Hematopoietic multipotent progenitor cell treated with erythropoietin and hydrocortisone succinate and interleukin-3 and kit ligand, for 15 days (in vitro differentiated cells): ENCODE measurements around the gene FAM13B.
"Not testable (repeated sequence)": the region's sequence is repeated elsewhere in the genome, so short reads cannot be mapped to it uniquely, and the experiment has no call there.

ENCODE experiments used
- DNase-seq: peaks from one replicate; pipeline ENCODE4 v3.0.0-alpha.2; 2015; ENCODE audit warnings: low spot score

FAM13B gene

DNA sequence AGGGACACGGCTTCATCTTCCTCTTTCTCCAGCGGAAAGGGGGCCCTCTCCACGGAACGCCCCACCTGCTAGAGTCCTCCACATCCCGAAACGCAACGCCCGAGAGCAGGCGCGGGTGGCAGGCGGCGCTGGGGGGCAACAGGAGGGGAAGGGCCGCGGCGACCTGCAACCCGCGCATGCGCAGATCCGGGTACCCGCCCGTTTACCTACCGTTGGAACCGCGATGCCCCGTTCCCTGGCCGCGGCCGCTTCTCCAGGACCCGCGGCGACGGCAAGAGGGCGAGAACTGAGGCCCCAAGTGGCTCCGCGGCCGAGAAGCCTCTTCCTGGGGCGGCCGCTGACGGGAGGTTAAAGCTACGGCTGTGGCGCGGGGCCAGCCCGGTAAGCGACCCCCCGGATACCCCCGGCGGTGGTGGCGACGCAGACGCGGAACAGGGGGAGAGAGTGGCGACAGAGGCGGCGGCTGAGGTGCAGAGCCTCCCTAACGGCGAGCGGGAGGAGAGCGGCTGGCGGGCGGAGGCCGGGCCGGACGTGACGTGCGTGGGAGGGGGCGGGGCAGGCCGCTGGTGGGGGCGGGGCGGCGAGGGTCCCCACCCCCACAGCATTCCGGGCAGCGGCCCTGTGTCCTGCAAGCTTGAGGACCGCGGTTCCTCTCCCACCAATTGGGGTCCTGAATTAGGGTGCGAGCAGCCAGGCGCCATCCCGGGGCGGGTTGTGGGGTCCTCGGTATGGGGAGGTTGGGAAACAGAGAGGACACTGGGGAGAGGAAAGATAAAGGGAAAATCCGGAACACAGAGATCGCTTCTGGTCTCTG lies at the start of gene FAM13B:
Gene FAM13B (minus strand): TSS at position 508 of the 814 bp plus-strand sequence. CDS start 13,968 bp downstream, outside the sequence.
- DNase-seq: peak; percentile 78

DNA sequence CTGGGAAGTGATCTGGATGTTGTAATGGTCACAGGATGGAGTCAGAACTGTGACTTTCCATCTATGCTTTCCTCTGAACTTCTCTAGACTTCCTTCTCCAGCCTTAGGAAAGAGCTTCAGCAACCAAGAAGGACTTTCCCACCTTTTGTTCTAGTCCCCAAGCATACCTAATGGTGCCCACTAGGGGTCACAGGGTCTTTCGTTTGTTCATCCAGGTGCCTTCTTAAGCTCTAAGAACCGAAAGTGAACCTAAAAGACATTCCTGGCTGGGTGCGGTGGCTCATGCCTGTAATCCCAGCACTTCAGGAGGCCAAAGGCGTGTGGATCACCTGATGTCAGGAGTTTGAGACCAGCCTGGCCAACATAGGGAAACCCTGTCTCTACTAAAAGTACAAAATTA lies 49.2 kb upstream of the FAM13B start:
- DNase-seq: no peak

DNA sequence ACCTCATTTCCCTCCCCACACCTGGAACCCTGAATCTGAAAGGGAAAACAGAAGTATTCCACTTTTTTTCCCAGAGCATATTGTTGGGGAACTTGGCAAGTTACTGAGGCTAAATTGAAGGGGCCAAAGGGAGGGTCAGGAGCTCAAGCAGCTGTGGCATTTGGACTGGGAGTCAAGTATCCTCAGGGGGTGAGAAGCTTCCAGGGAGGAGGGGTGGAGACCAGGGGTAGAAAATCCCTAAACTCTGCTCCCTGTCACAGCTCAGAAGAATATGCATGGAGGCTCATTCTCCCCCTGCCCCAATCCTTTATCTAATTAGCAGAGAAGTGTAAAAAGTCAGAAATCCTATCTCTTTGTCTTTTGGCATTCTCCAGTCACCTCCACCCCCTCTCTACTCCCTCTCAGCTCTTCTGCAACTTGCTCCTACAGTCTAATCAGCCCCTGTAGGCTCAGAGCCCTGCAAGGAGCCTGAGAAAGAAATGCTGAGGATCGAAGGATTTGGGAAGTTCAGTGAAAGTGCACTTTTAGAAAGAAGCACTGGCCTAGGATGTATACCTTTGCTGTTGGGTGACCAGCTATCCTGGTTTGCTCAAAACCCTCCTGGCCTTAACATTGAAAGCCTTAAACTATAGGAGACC lies 45.2 kb upstream of the FAM13B start:
- DNase-seq: no peak

DNA sequence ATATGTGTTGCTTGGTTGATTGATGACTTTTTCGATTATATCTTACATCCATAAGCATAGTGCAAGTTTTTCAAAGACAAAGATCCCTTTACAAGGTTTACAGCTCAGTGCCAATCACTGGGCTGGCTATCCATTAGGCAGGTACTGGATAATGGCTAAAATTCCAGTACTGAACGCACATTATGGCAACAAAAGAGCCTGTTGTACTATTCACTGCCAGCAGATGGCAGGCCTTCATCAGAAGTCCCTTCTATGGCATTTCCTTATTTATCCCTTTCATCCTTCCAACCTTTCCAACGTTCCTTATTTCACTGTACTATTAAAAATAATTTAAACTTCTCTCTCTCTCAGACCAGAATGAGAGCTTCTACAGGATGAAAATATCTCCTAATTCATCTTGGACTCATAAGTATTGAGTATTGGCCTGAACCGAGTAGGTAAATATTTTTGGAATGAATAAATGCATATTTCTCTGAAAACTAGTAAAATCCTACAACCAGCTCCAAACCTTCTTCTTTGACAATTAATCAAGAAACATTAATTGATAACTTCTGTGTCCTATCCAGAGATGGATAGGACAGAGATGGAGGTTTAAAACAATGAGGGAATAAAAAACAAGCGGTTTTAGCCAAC lies 44.3 kb upstream of the FAM13B start:
- peak; percentile 63 for DNase-seq

DNA sequence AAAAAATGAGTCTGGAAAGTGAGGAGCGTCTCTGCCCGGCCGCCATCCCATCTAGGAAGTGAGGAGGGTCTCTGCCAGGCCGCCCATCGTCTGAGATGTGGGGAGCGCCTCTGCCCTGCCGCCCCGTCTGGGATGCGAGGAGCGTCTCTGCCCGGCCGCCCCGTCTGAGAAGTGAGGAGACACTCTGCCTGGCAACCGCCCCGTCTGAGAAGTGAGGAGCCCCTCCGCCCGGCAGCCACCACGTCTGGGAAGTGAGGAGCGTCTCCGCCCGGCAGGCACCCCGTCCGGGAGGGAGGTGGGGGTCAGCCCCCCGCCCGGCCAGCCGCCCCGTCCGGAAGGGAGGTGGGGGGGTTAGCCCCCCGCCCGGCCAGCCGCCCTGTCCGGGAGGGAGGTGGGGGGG lies 37.1 kb upstream of the FAM13B start:
- DNase-seq: not testable (repeated sequence)

DNA sequence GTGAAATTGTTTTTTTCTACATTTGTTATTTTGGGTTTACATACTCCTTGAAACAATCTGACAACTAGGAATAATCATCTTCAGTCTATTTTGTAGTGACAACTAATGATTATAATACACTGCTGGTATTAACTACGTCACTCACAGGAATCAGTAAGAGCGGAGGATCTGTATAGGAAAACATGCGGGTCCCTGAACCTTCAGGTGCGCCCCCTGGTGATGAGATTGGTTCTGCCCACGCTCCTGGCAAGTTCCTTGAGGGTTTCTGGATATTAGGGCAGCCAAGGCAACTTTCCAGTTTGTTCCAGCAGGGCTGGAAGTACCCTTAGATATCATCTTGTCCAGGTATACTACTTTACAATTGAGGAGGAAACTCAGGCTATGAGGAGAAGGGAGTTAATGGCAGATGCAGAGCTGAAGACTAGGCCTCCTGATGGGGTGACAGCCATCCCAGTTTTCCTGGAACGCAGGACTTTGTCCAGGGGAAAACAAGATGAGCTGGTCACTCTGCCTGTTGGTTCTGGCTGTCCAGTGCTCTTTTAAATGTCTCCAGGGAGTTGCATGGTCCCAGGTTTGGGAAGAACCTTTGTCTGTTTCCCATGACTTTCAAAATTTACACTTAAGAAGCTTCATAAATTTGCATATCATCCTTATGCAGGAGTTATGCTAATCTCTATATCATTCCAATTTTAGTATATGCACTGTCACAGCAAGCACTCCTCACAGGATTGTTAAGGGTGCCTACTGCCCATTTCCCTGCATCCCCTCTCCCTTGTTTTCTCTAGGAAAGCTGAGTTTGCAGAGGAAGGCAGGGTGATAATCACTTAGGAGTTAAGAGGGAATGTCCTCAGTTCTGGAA lies 36.1 kb upstream of the FAM13B start:
- DNase-seq: peak; percentile 75

DNA sequence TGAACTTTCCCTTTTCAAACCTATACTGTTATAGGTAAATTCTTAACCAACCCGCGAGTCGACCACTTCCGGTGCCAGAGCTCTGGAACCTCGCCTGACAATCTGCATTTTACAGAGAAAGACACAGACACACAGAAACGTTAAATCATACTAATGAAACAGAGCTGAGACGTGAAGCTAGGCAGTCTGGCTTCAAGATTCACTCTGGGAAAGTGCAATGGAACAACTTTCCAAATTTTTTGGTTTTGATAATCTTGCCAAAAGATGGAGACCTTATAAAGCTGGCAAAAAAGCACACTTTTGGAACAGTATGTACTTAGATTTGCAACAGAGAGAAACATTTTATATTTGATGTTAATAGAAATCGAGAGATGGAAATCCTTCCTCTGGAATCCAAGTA lies 35.1 kb upstream of the FAM13B start:
- DNase-seq: no peak

DNA sequence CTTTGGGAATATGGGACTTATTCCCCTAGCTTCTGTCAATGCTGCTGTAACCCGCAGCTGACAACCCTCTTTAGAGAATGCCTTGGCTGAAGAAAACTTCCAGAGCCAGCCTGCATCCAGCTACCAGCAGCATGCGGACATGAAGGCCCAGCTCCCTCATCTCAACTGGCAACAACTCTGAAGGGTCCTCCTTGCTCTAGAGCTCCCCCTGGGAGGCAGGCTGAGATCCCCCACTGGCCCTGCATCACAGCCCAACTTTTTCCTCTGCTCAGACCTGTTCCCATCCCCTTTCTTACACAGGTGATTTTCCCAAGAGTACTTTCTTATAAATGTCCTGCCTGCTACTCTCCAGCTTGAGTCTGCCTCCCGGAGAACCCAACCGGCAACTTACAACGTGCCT lies 32.2 kb upstream of the FAM13B start:
- no peak for DNase-seq

DNA sequence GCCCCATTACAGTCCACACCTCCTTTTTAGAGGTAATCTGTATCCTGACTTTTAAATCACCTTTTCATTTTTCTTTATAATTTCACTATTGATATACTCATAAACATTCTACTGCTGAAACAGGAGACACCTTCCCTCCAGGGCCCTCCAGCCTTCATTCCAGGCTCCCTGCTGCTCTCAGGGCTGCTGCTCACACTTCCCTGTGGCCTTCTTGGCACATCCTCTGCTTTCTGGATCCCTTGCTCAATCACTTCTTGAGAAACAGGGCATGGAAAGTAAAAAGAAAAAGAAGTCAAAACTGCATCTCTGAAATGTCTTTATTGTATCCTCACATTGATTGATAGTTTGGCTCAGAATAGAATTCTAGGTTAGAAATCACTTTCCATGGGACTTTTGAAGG lies 31.6 kb upstream of the FAM13B start:
- DNase-seq: no peak

DNA sequence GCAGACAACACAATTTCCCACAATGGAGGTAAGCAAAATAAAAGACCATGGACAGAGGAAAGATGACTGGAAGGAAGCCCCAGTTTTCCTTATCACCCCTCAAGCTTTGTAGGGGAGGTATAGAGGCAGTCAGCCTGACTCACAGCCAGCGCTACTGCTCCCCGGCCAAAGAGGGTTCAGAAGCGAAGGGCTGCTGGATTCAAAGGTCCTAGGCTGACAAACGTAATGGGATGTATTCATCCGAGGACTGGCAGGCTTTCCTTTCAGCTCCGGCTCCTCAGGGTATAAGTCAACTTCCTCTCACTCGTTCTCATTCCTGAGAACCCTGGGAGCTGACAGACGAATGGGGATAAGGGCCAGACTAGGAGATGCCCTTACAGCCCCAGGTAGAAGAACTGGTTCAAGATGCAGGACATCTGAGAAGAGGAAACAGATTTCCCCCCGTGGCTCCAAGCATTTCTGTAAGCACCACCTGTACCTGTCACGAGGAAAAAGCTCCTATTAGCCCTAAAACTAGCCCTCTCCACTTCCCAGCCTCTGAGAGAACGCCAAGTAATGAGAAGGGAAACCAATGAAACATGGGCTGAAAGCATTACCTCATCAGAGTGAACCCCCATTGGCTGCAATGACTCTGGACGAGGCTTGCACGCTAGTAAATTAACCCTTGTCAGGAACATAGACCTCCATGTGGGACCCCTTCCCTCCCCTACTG lies 22.1 kb upstream of the FAM13B start:
- DNase-seq: no peak

DNA sequence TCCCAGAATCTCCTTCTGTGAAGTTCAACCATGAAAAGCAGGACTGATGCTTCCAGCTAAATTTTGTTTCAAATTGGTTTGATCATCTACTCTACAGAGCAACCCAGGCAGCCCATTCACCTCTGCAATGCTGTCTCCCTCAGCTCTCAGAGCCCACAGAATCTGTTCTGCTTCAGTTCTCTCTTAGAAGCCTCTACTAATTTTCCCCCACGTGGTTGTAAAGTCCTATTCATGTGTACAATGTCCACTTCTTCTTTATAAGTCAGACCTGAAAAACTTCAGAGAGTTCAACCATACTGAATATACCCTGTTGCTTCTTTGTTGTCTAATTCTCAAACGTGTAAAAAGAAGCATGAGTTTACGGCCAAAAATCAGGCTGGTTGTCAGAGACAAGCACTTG lies 21.3 kb upstream of the FAM13B start:
- DNase-seq: no peak

DNA sequence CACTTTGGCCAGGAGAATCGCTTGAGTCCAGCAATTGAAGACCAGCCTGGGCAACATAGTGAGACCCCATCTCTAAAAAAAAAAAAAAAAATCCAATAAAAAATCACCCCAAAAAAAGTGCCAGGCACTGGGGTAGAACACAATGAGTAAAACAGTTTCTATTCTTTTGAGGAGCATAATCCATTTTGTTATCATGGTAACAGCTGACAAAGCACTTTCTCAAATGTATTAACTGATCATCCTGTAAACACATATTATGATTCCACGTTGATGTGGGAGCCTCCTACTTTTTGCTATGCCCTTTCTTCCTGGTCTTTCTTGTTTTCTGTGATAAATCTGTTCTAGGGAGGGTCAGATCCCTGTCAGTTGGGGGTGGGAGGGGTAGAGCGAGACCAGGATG lies 20.7 kb upstream of the FAM13B start:
- DNase-seq: no peak

DNA sequence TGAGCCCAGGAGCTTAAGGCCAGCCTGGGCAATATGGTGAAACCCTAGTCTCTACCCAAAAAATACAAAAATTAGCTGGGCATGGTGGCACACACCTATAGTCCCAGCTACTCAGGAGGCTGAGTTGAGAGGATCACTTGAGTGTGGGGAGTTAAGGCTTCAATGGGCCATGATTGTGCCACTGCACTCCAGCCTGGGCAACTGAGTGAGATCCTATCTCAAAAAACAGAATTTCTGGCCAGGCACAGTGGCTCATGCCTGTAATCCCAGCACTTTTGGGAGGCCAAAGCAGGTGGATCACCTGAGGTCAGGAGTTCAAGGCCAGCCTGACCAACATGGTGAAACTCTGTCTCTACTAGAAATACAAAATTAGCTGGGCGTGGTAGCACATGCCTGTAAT lies 19.8 kb upstream of the FAM13B start:
- DNase-seq: not testable (repeated sequence)

DNA sequence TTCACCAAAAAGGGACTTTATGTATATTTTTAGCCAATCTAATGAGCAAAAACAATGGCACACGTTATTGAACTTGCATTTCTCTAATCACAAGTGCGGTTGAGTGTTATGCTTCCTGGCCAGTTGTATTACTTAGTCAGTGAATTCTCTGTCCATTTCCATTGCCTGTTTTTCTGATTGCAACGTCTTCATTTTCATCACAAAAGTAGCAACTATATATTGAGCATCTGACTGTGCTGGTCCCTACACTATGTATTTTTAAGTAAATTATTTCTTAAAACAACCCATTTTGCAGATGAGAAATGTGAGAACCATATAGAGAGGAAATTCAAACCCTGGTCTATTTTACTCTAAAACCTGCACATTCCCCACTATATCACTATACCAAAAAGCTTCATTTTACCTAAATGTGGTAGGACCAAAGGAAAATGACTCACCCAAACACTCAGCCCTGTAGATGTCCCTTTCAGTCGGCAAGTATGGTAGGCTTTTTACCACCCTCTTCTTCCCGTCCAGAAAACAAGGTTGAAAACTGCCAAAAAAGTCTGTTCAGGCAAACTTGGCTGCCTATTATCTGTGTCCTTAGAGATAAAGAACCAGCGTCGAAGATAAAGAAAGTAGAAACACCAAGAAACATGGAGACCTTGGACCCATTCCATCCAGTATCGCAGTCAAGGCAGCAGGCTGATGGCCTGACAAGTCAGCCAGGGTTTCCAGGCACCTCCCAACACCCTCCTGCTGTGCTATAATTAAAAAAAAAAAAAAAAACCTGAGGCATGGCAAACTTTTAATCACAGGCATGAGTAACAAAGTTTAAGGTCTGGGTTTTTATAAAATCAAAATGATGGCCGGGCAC lies 18.8 kb upstream of the FAM13B start:
- peak; percentile 32 for DNase-seq

DNA sequence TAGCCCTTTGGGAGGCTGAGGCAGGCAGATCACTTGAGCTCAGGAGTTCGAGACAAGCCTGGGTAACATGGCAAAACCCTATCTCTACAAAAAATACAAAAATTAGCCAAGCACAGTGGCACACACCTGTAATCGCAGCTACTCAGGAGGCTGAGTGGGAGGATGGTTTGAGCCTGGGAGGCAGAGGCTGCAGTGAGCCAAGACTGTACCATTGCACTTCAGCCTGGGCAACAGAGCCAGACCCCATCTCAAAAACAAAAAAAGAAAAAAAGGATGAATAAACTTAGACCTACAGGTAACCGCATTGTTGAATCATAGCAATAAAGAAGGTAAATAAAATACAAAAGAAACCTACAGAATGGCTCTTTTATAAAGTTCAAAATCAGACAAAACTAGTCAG lies 12.4 kb upstream of the FAM13B start:
- not testable (repeated sequence) for DNase-seq

DNA sequence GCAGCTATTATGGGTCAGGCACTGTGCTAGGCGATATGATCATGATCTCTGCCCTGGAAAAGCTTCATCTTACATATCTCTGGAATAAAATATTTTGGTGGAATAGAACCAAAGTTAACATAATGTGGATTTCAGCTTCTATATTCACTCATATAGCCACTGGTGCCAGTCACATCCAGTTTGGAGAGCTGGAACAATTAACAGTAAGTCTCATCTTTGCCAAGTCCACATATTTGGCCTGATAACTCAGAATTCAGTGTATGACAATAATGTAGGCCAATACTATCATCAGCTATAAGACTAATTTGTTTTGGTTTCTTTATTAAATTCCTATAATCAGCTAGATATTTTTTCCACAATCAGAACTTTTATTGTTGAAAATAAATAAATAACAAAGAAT lies 5.9 kb upstream of the FAM13B start:
- DNase-seq: no peak

DNA sequence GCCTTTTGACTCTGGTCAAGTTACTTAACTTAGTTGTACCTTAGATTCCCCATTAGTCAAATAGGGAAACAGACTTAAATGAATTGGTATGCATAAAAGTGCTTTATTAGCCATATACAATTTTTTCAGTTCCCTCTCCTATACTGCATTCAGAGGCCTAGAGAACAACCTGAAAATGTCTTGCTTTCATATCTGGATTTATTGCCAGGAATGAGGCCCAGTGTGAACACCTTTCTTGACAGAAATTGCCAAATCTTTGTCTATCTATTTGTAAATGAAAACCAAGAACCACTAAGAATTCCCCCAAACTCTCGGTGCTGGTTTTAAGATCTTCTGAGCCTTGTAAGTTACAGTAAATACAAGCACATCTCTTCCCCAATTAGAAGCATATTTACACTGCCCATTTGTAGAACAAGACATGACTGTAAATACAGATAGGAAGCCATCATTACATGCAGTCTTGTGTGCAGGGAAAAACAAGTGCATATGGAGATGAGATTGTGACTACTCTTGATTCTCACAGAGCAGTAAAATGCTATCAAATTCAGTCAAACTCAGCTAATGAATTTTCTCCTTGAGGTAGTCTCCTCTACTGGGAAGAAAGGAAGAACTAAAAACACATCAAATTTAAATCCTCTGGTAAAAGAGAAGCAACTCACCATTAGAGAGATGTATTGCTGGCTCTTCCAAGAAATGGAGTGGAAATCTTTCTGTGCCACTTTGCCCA lies 5.2 kb upstream of the FAM13B start:
- DNase-seq: no peak

DNA sequence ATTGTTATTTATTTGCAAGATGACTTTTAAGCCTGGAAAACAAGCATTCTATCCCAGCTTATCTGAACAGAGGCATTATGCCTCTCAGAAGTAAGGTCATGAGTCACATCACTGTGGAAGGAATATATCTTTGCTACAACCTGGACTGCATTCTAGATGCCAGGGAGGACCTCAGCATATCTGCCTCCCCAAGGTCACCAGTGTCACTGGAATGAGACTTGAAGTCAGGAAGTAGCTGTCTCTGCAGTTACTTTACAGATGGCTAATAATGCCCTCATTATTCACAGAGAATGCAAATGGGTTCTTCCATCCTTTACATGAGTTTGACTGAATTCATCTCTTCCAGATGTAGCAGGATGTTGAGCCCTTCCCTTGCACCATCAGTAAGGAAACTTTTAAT lies 4.4 kb upstream of the FAM13B start:
- DNase-seq: no peak

DNA sequence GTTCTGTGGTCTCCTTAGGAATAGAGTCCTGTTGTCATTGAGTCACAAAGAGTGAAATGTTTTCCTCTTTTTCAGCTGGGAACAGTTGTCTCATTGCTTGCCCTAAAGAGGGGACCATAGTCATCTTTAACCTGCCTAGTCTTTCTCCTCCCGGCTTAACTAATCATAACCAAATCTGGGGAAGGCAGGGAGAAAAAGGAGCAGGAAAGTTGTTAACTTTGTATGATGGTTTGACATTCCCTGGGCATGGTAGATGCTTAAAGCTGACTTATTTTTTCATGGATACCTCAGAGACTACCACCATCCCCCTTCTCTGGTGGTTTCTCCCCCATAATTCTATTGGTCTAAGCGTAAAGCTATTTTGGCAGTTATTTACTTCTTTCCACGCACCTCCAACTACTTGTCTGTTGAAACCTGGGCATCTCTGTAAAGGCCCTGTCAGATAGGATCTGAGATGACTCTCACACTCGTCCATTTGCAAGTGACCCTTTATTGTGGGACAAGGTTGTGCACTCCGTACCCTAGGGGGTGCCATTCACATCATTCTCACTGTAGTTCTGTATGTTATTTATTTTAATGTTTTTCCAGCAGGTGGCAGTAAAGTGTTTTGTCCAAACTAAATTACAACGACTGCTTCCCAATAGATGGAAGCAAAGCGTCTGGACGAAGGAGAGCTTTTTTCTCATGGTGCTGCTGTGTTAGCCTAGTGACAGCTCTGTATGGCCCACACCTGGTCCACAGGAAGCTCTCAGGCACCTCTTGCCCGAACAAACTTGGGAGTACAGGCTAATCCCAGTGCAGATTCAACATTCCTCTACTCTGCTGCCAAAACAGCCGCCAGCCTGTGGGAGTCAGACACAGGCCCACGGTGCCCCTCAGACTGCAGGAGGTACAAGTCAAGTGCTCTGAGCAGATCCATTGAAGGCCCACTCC lies 3.0 kb upstream of the FAM13B start:
- DNase-seq: peak; percentile 91
